ENCODE results near the gene BABAM1.

The BABAM1 gene

DNA sequence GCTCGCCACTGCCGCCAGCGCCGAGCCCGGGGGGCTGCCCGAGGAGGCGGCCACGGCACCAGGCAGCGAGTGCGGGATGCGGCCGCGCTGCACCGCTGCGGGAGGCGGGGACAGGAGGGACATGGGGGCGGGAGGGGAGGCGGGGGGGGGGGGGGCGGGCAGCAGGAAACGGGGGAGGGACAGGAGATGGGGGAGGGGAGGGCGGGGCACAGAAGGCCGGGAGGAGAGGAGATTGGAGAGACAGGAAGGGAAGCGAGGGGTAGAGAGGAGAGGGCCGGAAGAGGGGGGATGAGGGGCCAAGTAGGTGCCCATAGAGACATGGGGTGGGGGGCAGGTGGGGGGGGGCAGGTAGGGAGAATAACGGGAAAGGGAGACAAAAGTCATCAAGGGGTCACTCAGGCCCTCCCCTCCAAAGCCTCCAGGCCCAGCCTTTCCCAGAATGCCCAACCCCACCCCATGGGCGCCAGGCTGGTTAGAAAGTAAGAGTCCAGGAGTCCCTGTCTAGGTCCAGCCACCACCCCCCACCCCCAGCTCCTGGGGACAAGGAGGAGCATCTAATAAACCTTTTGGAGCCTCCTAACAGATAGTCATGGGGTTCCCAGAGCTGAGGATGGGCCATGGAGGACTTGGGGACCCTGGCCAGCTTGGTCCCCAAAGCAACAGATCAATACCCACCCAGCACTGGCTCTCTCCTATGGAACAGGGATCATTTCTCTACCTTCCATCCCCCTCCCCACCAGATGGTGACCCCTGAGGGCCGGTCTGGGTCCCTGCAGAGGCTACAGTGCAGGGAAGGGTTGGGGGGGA is 31.1 kb upstream of the BABAM1 start:
- no peak for DNase-seq
- in situ Hi-C loops (cut with HindIII; ENCODE audit: low pct_ligation_motif_present, low sequenced_read_pairs), result no loop called here
- peak overlapping the region; percentile 61 for H3K4me3 ChIP-seq (ENCODE audit: low read depth, low read length)
- H3K27ac ChIP-seq, result no peak overlapping the region
- H3K36me3 ChIP-seq (replicated peaks), result peaks cover 19% of the 10 kb centered on the region
- no peaks in the 10 kb centered on the region for H3K27me3 ChIP-seq (replicated peaks)
- TF ChIP-seq, protein P1, sequence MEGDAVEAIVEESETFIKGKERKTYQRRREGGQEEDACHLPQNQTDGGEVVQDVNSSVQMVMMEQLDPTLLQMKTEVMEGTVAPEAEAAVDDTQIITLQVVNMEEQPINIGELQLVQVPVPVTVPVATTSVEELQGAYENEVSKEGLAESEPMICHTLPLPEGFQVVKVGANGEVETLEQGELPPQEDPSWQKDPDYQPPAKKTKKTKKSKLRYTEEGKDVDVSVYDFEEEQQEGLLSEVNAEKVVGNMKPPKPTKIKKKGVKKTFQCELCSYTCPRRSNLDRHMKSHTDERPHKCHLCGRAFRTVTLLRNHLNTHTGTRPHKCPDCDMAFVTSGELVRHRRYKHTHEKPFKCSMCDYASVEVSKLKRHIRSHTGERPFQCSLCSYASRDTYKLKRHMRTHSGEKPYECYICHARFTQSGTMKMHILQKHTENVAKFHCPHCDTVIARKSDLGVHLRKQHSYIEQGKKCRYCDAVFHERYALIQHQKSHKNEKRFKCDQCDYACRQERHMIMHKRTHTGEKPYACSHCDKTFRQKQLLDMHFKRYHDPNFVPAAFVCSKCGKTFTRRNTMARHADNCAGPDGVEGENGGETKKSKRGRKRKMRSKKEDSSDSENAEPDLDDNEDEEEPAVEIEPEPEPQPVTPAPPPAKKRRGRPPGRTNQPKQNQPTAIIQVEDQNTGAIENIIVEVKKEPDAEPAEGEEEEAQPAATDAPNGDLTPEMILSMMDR (IDR thresholded peaks at IDR 0.05; ENCODE audit: low read depth, low read length, missing control alignments), result no peak

DNA sequence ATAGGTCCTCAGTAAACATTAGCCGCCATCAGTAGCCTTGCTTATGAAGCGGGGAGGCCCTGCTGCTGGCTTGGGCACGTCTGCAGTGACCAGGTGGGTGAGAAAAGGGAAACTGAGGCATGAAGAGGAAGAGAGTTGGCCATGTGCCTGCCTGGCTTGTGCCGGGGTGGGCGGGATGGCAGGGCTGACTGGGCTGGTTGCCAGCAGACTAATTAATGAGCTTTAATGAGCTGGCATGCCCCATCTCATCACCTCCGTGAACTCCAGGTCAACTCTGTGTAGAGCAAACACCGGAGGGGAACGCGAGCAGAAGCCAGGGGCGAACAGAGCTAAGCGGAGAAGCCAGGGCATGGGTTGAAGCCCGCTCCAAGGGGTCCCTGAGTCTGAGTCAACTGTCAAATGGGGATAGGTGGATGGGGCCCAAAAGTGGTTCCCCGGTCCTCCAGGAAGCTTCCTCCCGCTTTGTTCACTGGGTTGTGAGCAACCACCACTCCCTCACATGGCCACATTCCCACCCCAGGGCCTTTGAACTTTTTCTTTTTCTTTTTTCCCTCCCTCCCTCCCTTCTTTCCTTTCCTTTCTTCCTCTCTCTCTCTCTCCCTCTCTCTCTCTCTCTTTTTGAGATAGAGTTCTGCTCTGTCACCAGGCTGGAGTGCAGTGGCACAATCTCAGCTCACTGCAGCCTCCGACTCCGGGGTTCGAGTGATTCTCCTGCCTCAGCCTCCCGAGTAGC is 30.3 kb upstream of the BABAM1 start:
- no peak for DNase-seq
- TF ChIP-seq, protein P1 (IDR thresholded peaks at IDR 0.05; ENCODE audit: low read depth, low read length, missing control alignments), result no peak
- in situ Hi-C loops (cut with HindIII; ENCODE audit: low pct_ligation_motif_present, low sequenced_read_pairs), result no loop called here
- Histone ChIP-seq H3K27me3 (replicated peaks) (no peaks in the 10 kb centered on the region), H3K27ac (no peak overlapping the region), H3K36me3 (replicated peaks) (peaks cover 13% of the 10 kb centered on the region), H3K4me3 (ENCODE audit: low read depth, low read length) (no peak overlapping the region)

DNA sequence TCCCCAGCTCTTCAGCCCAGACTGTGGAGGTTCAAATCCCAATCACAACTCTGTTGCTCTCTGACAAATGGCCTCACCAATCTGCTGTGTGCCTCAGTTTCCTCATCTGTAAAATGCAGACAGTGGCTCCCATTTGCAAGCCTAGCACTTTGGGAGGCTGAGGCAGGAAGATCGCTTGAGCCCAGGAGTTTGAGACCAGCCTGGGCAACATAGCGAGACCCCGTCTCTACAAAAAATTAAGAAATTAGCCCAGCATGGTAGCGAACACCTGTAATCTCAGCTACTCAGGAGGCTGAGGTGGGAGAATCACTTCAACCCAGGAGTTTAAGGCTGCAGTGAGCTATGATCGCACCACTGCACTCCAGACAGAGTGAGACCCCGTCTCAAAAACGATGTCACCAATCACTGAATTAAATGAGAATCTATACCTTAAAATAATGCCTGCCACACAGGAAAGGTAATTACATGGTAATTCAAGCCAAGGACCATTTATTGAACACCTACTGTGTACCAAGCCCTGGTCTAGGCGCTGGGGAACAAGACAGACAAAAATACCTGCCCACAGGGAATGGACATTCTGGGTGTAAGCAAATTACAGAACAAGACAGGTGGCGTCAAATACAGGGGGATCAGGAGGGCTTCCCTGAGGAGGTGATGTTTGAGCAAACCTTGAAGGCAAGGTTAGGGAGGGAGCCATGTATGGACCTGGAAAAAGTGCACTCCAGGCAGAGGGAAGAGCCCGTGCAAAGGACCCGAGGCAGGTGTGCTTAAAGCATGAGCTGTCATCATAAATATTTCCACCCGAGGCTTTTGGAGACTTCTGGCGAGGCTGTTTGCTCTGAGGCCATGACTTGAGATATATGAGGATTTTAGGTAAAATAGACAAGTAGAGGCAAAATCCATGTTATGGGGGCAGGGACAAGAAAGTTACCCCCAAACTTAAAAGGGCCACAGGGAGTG is 29.2 kb upstream of the BABAM1 start:
- no peak for DNase-seq
- in situ Hi-C loops (cut with HindIII; ENCODE audit: low pct_ligation_motif_present, low sequenced_read_pairs), result no loop called here

DNA sequence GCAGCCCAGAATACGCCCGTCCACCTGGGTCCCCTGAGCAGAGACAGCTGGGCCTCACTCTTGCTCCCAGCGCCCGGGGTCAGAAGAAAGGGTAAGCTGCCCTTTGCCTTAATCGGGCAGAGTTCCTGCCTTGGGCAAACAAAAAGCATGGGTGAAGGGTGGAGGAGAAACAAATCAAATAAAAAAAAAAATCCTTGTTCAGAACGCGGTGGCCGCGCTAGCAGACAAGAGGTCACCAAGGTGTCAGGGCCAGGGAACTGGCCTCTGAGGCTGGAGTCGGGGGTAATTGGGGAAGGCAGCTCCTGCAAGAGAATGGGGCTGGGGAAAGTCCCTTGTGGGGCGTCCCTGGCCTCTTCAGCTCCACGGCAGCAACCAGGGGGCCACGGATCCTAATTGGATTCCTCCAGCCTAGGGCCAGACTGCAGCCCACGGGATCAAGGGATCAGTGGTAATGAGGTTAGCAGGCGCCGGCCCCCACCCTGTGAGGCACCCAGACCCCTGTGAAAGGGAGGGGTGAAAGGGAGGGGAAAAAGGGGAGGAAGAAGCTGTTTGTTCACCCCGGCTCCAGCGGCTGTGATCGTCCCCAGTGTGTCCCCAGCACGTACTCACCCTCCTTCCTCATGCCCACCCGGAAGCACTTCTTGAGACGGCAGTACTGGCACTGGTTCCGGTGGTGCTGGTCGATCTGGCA is 27.0 kb upstream of the BABAM1 start:
- no peak overlapping the region for H3K4me3 ChIP-seq (ENCODE audit: low read depth, low read length)
- no peak overlapping the region for H3K27ac ChIP-seq
- DNase-seq, result no peak
- no peaks in the 10 kb centered on the region for H3K36me3 ChIP-seq (replicated peaks)
- TF ChIP-seq, protein P1 (IDR thresholded peaks at IDR 0.05; ENCODE audit: low read depth, low read length, missing control alignments), result no peak
- H3K27me3 ChIP-seq (replicated peaks), result no peaks in the 10 kb centered on the region
- in situ Hi-C loops (cut with HindIII; ENCODE audit: low pct_ligation_motif_present, low sequenced_read_pairs), result no loop called here

More for the DNA sequence above, 29.2 kb upstream of the BABAM1 start:
- Histone ChIP-seq H3K36me3 (replicated peaks) (peaks cover 4% of the 10 kb centered on the region), H3K4me3 (ENCODE audit: low read depth, low read length) (no peak overlapping the region), H3K27me3 (replicated peaks) (no peaks in the 10 kb centered on the region), H3K27ac (no peak overlapping the region)
- TF ChIP-seq, protein P1 (IDR thresholded peaks at IDR 0.05; ENCODE audit: low read depth, low read length, missing control alignments), result no peak

DNA sequence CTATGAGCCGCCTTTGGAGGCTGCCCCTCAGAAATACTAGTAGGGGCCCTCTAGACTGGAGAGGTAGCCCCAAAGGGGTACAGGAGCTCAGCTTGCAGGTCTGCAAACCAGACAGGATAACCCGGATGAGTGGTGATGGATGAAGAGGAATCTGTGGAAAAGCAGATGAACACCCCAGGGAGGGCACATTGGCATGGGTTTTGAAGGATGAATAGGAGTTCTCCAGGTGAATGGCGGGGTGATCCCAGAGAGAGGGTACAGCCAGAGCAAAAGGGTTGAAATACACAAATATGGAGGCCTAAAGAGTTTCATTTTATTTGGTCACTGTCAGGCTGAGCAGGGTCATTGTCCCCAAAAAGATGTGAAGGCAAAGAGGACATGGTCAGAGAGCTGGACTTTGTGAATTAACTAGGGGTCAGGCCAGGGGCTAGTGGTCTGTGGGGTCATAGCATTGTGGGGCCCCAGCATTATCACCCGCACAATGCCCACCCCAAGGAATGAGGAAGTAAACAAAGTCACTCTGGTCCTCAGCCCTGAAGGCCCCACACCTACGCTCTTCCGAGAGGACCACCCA is 26.3 kb upstream of the BABAM1 start:
- TF ChIP-seq, protein P1 (IDR thresholded peaks at IDR 0.05; ENCODE audit: low read depth, low read length, missing control alignments), result no peak
- Histone ChIP-seq H3K27ac (no peak overlapping the region), H3K27me3 (replicated peaks) (no peaks in the 10 kb centered on the region), H3K4me3 (ENCODE audit: low read depth, low read length) (no peak overlapping the region), H3K36me3 (replicated peaks) (no peaks in the 10 kb centered on the region)
- DNase-seq, result no peak
- in situ Hi-C loops (cut with HindIII; ENCODE audit: low pct_ligation_motif_present, low sequenced_read_pairs), result no loop called here
